ENCODE data around the gene RPS15. TPM values are rescaled to one million over a fixed set of nuclear protein-coding genes. Genes with fewer than 3 reads are reported as not detected.
"Not testable (repeated sequence)": the region's sequence is repeated elsewhere in the genome, so short reads cannot be mapped to it uniquely, and the experiment has no call there.

Gene RPS15
- total RNA-seq, 6 donors from 2014 or later: 825 to 2,012 (median 1,317) TPM

DNA sequence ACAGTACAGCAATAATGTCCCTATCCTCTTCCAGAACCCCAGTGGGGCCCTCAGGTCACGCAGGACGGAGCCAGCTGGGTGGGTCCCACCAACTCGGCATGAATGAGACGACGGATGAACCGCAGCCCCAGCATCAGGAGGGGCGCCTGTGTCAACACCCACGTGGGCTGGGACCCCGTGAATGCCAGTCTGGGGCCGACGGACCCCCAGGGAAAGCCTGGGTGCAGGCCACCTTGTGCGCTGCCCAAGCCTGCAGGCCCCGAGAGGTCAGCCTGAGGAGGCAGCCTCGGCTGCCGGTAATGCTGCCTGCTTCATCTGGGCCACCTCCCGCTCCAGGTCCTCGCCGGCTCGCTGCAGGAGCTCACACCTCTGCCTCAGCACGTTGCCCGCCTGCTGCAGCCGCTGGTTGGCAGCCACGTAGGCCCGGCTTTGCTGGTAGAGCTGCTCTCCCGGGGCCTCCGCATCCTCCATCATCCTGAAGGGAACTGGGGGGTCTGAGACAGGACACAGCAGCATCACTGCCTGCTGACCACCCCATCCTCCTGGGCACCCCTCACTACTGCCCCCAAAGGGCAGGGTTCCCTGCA is 36.7 kb downstream of the RPS15 start:
- ATAC-seq (ENCODE audit: low FRiP score in 2 of 2) (no peak), DNase-seq (peak in 1 of 2 donors; percentile 67)
- TF ChIP-seq POLR2A (IDR thresholded peaks at IDR 0.05): no peak
- TF ChIP-seq CTCF (IDR thresholded peaks at IDR 0.05): no peak
- no peak for TF ChIP-seq EP300 (IDR thresholded peaks at IDR 0.05)
- no peak for TF ChIP-seq POLR2AphosphoS5 (IDR thresholded peaks at IDR 0.05)
- WGBS, 2 donors: 89 to 95% methylated on average over 12 to 26 of the region's 26 CpGs
- Histone ChIP-seq H3K4me1 (peaks cover 39 to 51% (median 43%) of the 10 kb centered on the region in 4 donors), H3K36me3 (peaks cover 0 to 26% (median 11%) of the 10 kb centered on the region in 4 donors), H3K27ac (no peak overlapping the region), H3K9me3 (no peaks in the 10 kb centered on the region), H3K4me3 (no peak overlapping the region), H3K27me3 (peaks cover 5 to 30% (median 19%) of the 10 kb centered on the region in 4 donors)

DNA sequence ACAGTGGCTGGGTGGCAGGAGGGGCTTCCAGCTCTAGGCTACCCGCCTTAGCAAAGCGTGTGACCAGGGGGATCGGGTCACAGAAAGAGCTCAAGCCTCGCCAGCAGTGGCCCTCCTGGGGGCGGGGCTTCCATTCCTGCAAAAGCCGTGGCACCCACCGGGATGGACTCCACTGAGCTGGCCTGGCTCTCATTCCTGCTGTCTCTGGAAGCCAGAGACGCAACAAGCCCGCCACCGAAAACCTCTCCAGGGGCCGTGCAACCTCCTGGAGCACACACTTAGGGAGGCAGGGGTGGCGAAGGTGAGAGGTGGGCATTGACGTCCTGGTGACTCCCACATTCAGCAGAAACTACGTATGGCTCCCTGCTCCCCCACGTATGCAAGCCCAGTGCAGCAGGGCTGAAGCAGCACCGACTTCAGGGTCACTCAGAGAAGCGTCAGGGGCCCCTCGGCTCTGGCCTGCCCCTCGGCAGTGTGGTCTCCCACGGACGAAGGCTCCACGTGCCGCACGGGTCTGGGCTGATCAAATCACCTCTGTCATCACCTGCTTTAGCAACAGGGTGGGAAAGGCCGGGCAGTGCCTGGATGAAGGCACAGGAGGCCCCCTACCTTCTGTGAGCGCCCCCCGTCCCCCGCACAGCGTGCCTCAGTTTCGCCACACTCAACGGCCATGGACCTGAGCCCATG is 37.7 kb downstream of the RPS15 start:
- Histone ChIP-seq H3K9me3 (no peaks in the 10 kb centered on the region), H3K4me1 (peaks cover 28 to 41% (median 32%) of the 10 kb centered on the region in 4 donors), H3K36me3 (peaks cover 0 to 26% (median 11%) of the 10 kb centered on the region in 4 donors), H3K4me3 (no peak overlapping the region), H3K27ac (no peak overlapping the region), H3K27me3 (peaks cover 0 to 20% (median 10%) of the 10 kb centered on the region in 4 donors)
- peak in 1 of 2 donors; percentile 67 for DNase-seq
- TF ChIP-seq CTCF (IDR thresholded peaks at IDR 0.05): no peak
- TF ChIP-seq POLR2AphosphoS5 (IDR thresholded peaks at IDR 0.05): no peak
- TF ChIP-seq POLR2A (IDR thresholded peaks at IDR 0.05): no peak
- TF ChIP-seq EP300 (IDR thresholded peaks at IDR 0.05): no peak
- WGBS, 2 donors: 95 to 96% methylated on average over 16 to 27 of the region's 31 CpGs
- ATAC-seq (ENCODE audit: low FRiP score in 2 of 2): no peak

GRCh38 chr19:1477056-1477455 is 38.9 kb downstream of the RPS15 start:
- WGBS, 2 donors: 94 to 97% methylated on average over 9 of the region's 9 CpGs
- peaks cover 18 to 29% (median 23%) of the 10 kb centered on the region in 4 donors for H3K4me1 ChIP-seq
- not testable (repeated sequence) for H3K9me3 ChIP-seq; ATAC-seq (ENCODE audit: low FRiP score in 2 of 2); H3K4me3 ChIP-seq; H3K27ac ChIP-seq; H3K27me3 ChIP-seq; DNase-seq
- peaks cover 0 to 26% (median 11%) of the 10 kb centered on the region in 4 donors for H3K36me3 ChIP-seq

DNA sequence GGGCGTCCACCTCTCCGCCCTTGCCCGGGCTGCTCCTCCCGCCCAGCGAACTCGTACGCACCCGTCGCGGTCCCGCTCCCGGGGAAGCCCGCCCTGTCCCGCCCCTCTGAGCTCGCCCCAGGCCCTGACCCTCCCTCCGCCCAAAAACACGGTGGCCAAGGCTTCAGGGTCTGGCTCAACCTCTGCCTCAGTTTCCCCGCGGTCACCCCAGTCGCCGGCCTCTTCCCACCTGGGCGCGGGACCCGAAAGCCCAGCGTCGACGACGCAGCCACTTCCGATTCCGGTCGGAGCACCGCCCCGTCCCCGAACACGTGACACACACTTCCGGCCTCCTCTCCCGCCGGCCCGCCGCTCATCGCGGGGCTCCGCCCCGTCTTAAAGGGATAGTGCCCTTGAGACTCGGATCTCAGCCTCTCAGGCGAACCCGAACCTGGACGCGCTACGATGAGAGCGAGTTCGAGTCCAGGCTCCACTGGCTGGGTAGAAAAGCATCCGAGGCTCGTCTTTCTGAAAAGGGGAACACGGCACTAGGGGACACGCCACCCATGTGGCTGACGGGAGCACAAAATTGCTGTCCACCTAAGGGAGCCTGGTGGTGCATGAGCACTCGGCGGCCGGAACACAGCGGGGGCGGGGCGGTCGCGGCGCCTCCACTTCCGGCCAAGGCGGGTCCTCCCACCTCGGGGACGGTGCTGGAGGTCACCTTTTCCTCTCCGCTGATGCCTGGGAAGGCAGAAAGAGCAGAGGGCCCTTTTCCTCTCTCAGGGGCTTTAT is 40.9 kb downstream of the RPS15 start, which contains the start of gene C19orf25:
C19orf25 (minus strand) TSS at position 282 of the 774 bp plus-strand sequence. CDS start 312 bp downstream, outside the sequence.
- peak within 1 kb of the TSS; percentile 80 to 92 (median 90) for H3K27ac ChIP-seq
- no peaks in the 10 kb centered on the region for H3K9me3 ChIP-seq
- TF ChIP-seq POLR2A (IDR thresholded peaks at IDR 0.05): peak in 2 of 4 donors; percentile 54 to 86
- TF ChIP-seq EP300 (IDR thresholded peaks at IDR 0.05): no peak
- TF ChIP-seq CTCF (IDR thresholded peaks at IDR 0.05): peak in 2 of 6 experiments; percentile 14 to 32
- peak; percentile 80 to 89 for TF ChIP-seq POLR2AphosphoS5 (IDR thresholded peaks at IDR 0.05)
- no peaks in the 10 kb centered on the region for H3K27me3 ChIP-seq
- DNase-seq (peak; percentile 95 to 97), ATAC-seq (ENCODE audit: low FRiP score in 2 of 2) (peak; percentile 93 to 98)
- peaks cover 16 to 24% (median 22%) of the 10 kb centered on the region in 4 donors for H3K4me1 ChIP-seq
- WGBS, 2 donors: 0 to 1% methylated on average over 14 to 61 of the region's 71 CpGs
- H3K4me3 ChIP-seq: peak within 1 kb of the TSS; percentile 88 to 100 (median 99)
- peaks cover 0 to 25% (median 11%) of the 10 kb centered on the region in 4 donors for H3K36me3 ChIP-seq

All from upper lobe of left lung (tissue), 6 donors.